HG02571 (cell line): ENCODE measurements around the gene ADGRL2.

Experiments used
- ATAC-seq: cut with Tn5 transposase; IDR thresholded peaks from one replicate; pipeline ENCODE4 v1.9.1; 2021; ENCODE audit warnings: mild to moderate bottlenecking, moderate library complexity; ENCODE audit not compliant: unreplicated experiment

The ADGRL2 gene

GRCh38 chr1:81899214-81899821 lies 98.6 kb downstream of the ADGRL2 start:
- ATAC-seq, result no peak

DNA sequence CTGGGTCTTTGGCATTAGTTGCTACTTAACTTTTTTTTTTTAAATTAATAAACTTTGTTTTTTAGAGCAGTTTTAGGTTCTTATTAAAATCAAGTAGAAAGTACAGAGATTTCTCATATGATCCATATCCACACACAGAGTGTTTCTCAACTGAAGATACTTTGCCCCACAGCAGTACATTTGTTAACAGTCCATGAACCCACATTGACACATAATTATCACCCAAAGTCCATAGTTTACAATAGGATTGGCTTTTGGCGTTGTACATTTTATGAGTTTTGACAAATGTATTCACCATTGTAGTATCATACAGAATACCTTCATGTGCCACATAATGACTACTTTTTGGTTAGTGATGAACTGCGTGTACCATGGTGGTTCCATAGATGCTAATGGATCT lies 106.8 kb downstream of the ADGRL2 start:
- no peak for ATAC-seq

DNA sequence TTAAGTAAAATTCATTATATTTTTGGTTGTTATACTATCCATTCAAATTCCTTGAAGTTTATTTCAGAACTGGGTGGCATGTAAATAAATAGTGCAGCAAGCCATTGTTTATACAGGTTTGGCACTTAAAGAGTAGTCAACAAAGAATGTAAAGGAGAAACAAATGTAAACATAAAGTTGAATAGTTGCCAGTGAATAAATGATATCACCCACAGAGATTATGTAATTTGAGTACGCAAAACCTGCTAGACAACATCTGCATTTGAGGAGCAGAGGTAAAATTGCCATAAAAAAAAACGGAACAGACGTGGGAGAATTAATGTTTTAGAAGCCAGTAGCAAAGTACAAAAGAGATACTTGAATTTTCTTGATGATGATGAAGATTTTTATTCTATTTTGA lies 111.6 kb downstream of the ADGRL2 start:
- no peak for ATAC-seq

GRCh38 chr1:81915937-81916336 lies 115.2 kb downstream of the ADGRL2 start:
- ATAC-seq, result no peak

DNA sequence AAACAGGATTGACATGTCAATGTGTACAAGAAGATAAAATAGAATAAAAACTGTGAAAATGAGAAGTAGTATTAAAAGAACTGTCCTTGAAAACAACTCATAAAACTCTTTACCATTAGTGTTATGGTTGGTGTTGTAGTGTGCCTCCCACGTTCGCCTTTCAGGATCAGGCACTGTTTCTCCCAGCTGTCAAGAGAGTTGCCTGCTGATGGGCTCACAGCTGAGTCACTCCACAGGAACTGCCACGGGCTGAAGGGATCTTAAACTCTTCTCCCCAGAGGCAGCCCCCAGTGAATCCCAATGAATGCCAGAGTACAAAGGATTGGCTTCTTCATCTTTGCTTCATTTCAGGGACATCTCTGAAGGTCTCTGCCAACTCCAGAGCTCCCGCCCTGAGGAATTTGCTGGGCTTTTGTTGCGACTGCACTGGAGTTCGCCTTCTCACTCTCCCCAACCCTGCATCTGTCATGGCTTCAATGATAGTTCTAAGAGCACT lies 119.6 kb downstream of the ADGRL2 start:
- ATAC-seq, result no peak

DNA sequence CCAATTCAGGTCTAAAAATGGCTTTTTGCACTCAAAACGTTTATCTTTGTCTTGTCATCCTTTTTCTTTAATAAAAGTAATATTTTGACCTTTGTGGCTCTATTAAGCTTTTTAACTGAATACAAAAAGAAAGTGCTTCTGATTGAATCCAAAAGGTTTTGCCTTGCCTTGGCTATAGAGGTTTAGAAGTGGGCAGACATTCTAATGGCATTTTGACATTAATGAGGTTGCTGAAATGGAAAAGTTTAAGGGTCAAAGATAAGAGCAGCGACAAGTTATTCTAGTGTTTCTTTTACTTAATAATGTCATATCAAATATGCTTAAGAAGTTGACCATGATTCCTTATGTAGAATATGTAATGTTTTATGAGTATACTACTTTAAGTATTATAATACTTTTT lies 120.2 kb downstream of the ADGRL2 start:
- ATAC-seq, result no peak

GRCh38 chr1:81921344-81921743 lies 120.6 kb downstream of the ADGRL2 start:
- no peak for ATAC-seq

DNA sequence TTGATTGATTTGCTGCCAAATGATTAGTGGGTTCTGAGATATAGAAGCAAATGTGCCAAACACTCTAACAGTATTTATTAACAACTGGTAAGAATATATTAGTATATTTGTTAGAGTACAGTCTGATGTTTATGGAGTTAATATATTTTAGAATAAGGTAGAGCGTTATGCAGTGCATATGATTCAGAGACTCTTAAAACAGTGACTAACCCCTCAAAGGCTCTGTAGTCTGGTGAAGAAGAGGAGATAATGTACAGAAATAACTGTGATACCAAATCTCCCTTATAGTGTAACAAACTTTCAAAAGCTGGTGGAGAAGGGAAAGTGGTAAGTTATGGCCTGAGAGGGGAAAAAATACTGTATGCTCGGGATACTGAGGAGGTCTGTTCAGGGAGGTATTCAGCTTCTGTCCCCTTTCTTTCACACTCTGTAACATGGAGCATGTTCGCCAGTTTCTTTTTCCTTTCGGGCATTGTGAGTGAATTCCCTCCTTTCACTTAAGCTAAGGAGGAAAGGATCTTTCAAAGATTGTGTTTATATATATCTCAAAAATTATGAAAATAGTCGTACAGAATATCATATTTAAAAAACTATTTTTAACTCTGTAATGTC lies 121.2 kb downstream of the ADGRL2 start:
- ATAC-seq, result no peak

DNA sequence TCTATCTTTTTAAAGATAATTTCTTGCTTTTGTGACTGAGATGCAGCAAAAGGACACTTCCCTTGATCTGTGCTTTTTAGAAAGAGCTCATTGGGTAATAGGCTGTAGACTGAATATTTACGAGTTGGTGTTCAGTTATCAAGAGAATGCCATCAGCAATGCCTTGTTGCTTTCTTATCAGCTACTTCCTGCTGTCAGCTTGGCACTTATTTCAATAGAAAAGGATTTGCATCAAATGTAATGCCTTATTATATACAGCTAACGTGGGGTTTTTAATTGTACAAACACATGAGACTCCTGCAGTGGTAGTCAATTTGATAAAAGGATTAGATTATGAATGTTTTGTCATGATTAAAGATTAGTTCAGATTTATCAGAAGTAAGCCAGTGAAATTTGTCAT lies 122.2 kb downstream of the ADGRL2 start:
- ATAC-seq, result no peak

GRCh38 chr1:81929106-81929505 lies 128.4 kb downstream of the ADGRL2 start:
- no peak for ATAC-seq

DNA sequence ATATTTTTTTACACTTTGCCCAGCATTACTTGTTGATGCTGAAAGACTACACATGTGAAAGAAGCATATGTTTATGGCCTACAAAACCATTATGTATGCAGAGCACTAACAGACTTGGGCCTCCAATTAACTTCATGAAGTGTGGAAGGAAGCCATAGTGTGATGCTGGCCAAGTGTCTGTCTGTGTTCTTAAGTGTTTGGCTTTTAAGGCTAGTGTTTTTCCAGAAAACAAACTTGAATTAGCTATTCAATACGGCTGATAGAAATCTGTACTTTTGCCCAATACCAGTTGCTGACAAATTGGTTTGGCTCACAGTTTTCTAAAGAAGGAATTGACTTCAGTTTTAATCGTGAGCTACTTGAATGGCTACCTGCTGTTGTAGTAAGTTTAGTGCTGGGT lies 136.1 kb downstream of the ADGRL2 start:
- ATAC-seq, result no peak

- no peak for ATAC-seq
Measured at GRCh38 chr1:81937791-81938450, 137.2 kb downstream of the ADGRL2 start.

- ATAC-seq, result no peak
Measured at GRCh38 chr1:81948495-81948894, 147.8 kb downstream of the ADGRL2 start.

GRCh38 chr1:81949421-81949820 lies 148.7 kb downstream of the ADGRL2 start:
- no peak for ATAC-seq

GRCh38 chr1:81950037-81950436 lies 149.3 kb downstream of the ADGRL2 start:
- ATAC-seq, result no peak

DNA sequence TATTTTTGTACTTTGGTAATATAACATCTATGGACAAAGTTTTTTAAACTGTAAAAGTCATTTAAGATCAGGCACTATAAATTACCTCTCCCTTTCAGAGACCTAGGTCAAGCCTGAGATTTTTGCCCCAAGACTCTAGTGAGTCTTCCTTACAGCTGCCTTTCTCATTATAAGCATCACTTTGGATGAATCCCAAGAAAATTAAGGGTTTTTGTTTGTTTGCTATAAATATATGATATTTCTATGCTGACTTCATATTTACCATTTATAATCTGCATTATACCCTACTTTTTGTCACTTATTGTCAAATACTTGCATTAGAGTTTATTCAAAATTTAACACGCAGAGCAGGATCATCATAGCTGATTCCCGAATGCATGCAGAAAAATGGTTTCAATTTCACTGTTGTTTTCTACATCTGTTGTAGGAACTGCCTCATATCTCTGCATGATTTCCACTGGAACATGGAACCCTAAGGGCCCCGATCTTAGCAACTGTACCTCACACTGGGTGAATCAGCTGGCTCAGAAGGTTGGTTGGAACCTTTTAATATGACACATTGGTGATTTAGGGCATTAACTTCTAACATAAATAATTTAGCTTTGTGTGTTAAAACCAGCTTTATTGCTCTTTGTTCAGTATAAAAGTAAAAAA lies 150.0 kb downstream of the ADGRL2 start:
- ATAC-seq, result no peak

DNA sequence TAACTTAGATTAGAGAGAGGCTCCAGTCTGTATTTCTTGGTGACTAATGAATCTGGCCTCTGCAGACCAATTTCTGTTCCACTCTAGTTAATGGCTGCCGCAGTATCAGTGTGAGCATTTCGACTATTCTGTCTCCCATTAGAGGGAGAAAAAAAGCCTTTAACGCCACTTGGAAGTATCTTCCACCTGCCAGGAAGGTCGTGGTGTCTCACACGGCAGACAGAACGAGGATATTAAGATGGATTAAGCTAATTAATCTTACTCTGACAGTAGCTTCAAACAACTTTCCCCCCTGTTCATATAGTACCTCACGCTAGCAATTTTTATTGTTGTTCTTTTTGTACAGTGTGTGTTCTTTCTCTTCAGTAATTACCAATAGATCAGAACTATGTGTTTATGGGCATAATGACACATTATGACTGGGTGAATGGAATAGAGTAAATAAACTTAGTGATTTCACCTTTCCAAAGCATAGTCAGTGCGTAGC lies 153.8 kb downstream of the ADGRL2 start:
- ATAC-seq, result no peak

DNA sequence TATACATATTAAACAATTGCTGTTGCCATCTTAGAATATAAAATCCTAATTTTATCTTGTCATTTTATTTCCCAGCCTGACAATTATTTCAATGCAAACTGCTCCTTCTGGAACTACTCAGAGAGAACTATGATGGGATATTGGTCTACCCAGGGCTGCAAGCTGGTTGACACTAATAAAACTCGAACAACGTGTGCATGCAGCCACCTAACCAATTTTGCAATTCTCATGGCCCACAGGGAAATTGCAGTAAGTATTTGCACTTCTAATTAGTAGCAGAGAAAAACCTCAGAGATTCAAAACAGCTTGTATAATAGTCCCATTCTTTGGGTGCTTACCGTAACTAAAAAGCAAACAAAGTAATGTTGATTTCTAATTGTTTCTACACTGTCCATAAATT lies 167.2 kb downstream of the ADGRL2 start:
- ATAC-seq, result no peak

DNA sequence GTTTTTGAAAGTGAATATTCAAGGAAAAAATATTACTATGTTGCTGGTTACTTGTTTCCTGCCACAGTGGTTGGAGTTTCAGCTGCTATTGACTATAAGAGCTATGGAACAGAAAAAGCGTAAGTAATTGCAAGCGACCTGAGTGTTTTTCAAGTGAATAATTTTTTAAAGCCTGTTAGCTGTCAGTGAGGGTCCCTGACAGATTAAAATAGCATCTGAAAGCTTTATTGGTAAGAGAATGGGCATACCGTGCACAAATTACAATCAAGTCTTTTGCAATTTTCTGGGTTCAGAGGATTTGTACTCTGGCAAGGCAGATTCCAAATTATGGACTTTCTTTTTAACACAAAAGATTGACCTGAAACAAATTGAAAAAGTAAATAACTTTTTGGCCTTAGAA lies 169.7 kb downstream of the ADGRL2 start:
- ATAC-seq, result no peak

- ATAC-seq, result no peak
Measured at GRCh38 chr1:81974222-81974841, 173.6 kb downstream of the ADGRL2 start.

- ATAC-seq, result no peak
Measured at GRCh38 chr1:81974883-81975555, 174.3 kb downstream of the ADGRL2 start.
